OCI-LY1 (cell line): Measurements from ENCODE around the gene CRKL.

Experiments used
- EZH2 ChIP-seq: fragments of 200-600 bp; sonication (generic), shearing (Covaris generic); IDR thresholded peaks from 2 replicates; pipeline ENCODE4 v1.8.0; 2017; ENCODE audit warnings: borderline replicate concordance, mixed run types, mild to moderate bottlenecking, antibody characterized with exemption, low read length, moderate library complexity, mixed read lengths
- TF ChIP-seq, protein P1 (sequence below): fragments of 200-600 bp; sonication (generic), shearing (Covaris generic); IDR thresholded peaks from 2 replicates; pipeline ENCODE4 v1.5.1; 2017; ENCODE audit warnings: mild to moderate bottlenecking, antibody characterized with exemption, low read length, moderate library complexity, mixed read lengths

DNA sequence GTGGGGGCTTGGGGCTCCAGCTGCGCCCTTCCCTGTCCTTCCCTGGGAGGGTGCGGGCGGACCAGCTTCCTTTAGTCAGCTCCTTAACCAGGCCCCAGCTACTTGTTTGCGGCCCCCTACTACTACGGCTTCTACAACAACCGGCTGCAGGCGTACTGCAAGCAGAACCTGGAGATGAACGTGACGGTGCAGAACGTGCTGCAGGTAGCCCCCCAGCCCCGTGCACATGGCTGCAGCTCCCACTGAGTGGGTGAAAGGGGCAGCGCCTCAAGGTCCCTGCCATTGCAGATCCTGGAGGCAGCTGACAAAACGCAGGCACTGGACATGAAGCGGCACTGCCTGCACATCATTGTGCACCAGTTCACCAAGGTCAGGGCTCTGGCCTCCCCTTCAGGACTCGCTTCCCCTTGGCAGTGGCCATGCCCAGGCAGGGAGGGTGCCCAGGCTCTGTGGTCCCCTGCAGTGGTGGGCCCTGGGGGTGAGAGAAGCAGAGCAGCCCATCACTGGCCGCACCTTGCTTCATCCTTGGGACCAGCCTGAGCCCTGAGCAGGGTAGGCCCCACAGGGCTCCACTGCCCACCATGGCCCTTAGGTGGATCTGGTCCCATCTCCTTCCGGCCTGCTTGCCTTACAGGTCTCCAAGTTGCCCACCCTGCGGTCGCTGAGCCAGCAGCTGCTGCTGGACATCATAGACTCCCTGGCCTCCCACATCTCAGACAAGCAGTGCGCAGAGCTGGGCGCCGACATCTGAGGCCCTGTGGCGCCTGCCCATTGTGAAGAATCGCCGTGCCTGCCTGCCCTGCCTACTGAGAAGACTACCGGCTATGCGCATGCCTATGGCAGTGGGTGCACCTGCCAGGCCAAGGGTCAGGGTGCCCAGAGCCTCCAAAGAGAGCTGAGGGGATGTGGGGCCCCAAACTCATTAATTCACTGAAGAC lies 79.7 kb downstream of the CRKL start:
- TF ChIP-seq, protein P1, sequence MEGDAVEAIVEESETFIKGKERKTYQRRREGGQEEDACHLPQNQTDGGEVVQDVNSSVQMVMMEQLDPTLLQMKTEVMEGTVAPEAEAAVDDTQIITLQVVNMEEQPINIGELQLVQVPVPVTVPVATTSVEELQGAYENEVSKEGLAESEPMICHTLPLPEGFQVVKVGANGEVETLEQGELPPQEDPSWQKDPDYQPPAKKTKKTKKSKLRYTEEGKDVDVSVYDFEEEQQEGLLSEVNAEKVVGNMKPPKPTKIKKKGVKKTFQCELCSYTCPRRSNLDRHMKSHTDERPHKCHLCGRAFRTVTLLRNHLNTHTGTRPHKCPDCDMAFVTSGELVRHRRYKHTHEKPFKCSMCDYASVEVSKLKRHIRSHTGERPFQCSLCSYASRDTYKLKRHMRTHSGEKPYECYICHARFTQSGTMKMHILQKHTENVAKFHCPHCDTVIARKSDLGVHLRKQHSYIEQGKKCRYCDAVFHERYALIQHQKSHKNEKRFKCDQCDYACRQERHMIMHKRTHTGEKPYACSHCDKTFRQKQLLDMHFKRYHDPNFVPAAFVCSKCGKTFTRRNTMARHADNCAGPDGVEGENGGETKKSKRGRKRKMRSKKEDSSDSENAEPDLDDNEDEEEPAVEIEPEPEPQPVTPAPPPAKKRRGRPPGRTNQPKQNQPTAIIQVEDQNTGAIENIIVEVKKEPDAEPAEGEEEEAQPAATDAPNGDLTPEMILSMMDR, result no peak
- TF ChIP-seq EZH2, result no peak
